ENCODE data around the gene DEFB113.

DNA sequence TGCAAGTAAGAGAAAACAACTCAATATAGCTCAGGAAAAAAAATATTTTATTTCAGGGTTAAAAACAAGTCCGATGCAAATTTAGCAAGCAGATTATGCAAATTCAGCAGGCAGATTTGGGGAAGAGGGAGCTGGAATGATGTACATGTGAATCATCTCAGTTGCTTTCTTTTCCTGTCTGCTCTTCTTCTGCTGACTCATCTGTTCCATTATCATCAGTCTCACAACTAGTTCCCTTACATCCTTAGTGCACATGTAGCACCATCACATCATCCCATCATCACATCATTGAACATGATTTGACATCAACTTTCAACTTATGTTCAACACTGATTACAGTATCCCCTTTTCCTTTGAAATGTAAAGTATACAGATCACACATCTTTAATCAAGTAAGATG, 11.5 kb upstream of the DEFB113 start:
- TF ChIP-seq EZH2 (IDR thresholded peaks at IDR 0.05; ENCODE audit: borderline replicate concordance, insufficient read depth, low read length, poor library complexity, severe bottlenecking) (no peak), EP300 (conservative IDR thresholded peaks at IDR 0.05; ENCODE audit: poor library complexity, severe bottlenecking) (no peak)
- TF ChIP-seq, protein P1, sequence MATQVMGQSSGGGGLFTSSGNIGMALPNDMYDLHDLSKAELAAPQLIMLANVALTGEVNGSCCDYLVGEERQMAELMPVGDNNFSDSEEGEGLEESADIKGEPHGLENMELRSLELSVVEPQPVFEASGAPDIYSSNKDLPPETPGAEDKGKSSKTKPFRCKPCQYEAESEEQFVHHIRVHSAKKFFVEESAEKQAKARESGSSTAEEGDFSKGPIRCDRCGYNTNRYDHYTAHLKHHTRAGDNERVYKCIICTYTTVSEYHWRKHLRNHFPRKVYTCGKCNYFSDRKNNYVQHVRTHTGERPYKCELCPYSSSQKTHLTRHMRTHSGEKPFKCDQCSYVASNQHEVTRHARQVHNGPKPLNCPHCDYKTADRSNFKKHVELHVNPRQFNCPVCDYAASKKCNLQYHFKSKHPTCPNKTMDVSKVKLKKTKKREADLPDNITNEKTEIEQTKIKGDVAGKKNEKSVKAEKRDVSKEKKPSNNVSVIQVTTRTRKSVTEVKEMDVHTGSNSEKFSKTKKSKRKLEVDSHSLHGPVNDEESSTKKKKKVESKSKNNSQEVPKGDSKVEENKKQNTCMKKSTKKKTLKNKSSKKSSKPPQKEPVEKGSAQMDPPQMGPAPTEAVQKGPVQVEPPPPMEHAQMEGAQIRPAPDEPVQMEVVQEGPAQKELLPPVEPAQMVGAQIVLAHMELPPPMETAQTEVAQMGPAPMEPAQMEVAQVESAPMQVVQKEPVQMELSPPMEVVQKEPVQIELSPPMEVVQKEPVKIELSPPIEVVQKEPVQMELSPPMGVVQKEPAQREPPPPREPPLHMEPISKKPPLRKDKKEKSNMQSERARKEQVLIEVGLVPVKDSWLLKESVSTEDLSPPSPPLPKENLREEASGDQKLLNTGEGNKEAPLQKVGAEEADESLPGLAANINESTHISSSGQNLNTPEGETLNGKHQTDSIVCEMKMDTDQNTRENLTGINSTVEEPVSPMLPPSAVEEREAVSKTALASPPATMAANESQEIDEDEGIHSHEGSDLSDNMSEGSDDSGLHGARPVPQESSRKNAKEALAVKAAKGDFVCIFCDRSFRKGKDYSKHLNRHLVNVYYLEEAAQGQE (IDR thresholded peaks at IDR 0.05; ENCODE audit: borderline replicate concordance): no peak
